NCI-H2171 (cell line): Measurements from ENCODE around the gene KRTAP19-6.
"Not testable (repeated sequence)": the region's sequence is repeated elsewhere in the genome, so short reads cannot be mapped to it uniquely, and the experiment has no call there.

ENCODE experiments used
- DNase-seq: peaks from one replicate; lab custom pipeline; 2025; lab: John Stamatoyannopoulos, UW

KRTAP19-6 gene, protein sequence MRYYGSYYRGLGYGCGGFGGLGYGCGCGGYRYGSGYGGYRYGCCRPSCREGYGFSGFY

DNA sequence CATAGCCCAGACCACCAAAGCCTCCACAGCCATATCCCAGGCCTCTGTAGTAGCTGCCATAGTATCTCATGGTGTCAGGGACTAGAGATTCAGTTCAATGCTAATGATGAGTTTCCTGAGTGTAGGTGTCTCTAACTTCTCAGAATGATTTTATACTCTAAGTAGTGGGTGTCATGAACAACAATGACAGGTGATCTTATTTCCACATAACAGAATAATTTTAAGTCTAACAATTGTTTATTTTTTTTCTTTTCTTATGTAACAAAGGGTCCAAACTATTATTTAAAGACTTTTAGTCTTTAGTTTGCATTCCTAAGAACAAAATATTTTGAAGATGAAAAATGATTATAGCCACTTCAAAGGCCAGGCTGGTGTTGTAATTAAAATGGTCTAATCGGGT, at the start of gene KRTAP19-6:
Gene KRTAP19-6 (minus strand): TSS at position 101 of the 400 bp plus-strand sequence. CDS start 31 bp downstream, at position 70.
- DNase-seq, result no peak

GRCh38 chr21:30590297-30590696, 48.6 kb upstream of the KRTAP19-6 start, which contains the start of gene KRTAP22-2:
KRTAP22-2 (minus strand) TSS chr21:30590397.
- no peak for DNase-seq

- DNase-seq, result no peak
These were observed 41.2 kb upstream of the KRTAP19-6 start for GRCh38 chr21:30582870-30583269.

DNA sequence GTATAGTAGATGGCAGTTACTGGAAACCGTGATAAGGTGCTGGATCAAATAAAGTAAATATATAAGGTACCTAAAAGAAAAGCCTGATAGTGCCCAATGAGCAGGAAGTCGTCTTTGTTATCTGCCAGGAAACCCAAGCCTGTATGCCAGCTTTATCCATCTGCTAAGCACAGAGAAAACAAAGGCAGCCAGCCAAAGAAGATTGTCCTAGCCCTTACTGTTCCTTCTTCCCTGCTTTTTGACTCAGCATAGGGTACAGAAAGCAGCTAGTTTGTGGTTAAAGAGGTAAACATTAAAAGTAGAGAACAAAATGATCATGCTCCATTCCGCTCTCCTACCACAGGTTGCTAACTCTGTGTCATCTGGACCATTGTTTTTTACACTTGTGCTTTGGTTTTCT, 38.5 kb upstream of the KRTAP19-6 start:
- DNase-seq, result no peak

DNA sequence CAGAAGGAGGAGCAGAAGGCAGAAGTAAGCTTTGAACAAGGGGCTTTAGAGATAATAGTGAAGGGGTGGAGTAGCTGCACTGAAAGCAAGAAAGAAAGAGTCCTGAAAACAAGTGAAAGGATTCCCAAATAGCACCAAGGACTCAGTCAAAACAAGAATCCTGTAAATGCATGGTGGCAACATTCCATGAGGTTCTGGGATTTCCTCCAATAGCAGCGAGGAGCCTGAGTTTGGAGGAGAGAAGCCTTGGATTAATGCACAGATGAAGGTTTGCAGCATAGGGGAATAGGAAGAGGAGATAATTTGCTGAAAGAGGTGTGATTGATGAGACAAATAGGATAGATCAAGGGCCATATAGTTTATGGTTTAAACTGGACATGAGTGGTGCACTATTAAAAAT, 37.7 kb upstream of the KRTAP19-6 start:
- DNase-seq, result no peak

DNA sequence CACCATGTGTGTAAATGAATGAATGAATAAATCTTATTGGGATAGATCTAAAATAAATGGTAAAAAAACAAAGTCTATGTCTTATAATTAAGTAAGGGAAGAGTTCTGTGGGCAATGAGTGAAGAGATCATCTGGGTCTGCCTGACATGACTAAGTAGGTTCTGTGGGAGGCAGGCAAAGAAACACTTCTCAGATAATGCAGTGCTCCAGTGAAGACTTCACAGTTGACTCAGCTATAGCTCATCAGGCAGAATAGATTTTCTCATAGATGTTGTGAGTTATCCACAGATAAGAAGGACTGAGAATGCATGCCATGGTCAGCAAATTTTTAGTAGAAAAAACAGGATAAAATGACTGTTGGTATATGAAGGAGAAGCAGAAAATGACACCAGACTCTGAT, 36.1 kb upstream of the KRTAP19-6 start:
- DNase-seq, result no peak

DNA sequence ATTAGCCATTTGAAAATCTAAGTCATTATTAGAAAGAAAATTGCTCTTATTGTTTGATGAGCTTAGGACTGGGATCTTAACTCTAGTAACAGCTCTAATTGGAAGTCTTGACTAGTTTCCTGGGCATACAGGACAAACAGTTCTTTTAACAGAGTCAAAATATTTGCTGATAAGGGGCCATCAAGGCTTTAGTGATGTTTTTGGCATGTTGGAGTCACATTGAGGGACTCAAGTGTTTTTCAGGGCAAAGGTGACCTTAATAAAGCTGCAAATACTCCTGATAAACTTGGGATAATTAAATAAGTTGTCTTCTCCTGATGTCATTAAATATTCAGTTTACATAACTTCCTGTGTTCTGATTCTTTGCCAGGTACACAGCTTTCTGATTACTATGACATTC, 26.0 kb upstream of the KRTAP19-6 start:
- DNase-seq, result no peak

DNA sequence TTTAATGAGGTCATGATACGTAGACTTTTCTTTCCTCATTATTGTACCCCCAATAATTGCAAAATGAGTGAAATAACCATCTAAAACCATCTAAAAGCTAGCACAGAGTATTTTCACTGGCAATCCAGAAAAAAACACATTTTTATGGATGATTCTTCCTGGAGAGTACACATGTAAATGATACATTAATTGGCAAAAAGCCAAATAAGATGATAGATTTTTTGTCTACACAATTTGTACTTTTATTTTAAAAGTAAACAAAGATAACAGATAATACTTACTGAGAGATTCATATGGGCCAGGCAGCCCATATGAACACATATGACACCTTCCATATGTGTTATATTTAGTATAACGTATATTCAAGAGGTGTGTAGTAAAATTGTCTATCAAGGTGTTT, 22.0 kb upstream of the KRTAP19-6 start:
- no peak for DNase-seq

DNA sequence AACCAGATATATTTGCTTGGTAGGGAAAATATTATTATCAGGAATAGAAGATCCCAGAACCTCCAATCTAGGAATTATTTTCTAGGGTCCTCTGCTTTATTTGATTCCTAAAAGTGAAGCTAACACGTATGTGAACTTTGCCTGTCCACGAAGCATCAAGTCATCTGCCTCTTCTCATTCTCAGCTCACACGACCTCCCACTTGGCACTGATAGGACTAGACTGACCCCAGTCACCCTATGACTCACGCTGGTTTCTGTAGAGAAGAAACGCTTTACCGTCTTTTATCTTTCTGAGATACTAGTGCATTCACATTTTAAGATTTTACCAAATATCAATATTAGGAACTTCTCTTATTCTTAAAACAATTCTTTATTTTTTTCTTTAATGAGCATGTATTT, 21.4 kb upstream of the KRTAP19-6 start:
- DNase-seq, result no peak

DNA sequence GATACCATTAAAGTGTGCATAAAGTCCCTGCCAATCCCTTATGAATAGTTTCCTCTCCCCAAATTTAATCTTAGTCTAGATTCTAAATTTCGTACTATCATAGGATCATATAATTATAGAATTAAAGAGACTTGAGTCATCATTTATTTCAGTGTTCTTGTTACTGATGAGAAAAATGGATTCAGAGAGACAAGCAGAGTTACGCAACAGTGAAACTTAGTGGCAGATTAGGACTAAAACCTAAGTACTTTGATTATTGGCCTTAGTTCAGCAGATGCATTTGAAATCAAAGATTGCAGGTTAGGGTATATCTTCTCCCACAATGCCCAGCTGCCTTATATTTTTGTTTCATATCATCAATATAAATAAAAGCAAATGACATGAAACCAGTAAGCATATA, 20.3 kb upstream of the KRTAP19-6 start:
- no peak for DNase-seq

GRCh38 chr21:30561264-30561895, 19.7 kb upstream of the KRTAP19-6 start, which contains the start of gene KRTAP19-7:
KRTAP19-7 (minus strand) TSS chr21:30561314; CDS start chr21:30561289, 25 bp downstream.
- DNase-seq, result no peak

DNA sequence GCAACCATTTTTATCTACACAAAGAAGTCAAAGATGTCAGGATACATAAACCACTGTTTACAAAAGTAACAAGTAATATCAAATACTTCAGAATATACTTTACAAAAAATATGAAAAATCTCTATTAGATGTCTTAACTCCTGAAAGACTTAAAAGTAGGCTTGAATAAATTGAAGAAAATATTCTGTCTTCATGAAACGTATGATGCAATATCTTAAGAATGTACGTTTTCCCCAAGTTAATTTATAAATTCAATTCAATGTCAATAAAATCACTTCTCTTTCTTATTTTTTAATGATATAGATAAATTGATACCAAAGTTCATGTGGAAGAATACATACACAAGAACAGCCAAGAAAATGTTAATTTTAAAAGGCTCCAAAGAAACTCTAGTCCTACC, 13.4 kb upstream of the KRTAP19-6 start:
- DNase-seq, result no peak

GRCh38 chr21:30552782-30553181, 11.1 kb upstream of the KRTAP19-6 start:
- DNase-seq, result no peak

DNA sequence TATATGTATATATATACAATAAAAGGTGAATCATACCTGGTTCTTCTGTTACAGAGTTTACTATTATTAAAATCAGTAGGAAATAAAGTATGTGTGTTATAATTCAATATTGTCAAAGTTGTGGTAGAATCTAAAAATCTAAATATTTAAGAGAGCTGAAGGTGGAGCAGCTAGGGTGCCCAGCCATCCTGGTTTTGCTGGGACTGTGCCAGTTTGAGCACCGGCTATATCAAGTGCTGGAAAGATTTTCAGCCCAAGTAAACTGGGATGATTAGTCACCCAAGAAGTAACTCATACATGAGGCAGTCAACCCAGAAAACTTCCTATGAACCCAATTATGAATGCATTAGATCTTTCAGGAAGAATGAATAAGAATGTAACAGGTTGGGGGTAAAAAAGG, 22.8 kb downstream of the KRTAP19-6 start:
- no peak for DNase-seq

DNA sequence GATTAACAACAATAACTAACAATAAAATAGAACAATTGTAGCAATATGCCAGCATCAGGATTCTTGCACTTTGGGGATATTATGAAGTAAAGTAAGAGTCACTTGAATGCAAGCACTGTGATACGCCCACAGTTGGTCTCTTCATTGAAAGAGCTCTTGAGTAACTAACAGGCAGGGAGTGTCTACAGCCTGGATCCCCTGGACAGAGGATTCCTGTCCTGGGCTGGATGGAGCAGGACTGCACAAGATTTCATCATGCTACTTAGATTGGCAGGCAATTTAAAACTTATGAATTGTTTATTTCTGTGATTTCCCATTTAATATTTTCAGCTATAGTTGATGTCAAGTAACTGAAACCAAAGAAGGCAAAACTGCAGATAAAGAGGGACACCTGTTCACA, 26.0 kb downstream of the KRTAP19-6 start:
- DNase-seq, result no peak

DNA sequence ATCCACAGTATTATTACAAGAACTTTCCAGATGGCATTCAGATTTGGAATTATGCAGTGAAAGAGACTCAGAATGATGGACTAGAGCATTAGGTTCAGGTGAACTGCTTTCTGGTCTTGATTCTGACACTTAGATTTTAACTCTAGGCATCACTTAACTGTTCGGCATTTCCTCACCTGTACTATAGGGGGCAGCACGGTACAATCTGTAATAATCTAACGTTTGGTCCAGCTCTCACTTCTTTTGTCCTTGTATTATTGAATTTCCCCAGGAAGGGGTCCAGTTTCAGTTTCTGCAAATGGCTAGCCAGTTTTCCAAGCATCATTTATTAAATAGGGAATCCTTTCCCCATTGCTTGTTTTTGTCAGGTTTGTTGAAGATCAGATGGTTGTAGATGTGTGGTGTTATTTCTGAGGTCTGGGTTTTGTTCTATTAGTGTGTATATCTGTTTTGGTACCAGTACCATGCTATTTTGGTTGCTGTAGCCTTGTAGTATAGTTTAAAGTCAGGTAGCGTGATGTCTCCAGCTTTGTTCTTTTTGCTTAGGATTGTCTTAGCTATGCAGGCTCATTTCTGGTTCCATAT, 36.0 kb downstream of the KRTAP19-6 start:
- not testable (repeated sequence) for DNase-seq

DNA sequence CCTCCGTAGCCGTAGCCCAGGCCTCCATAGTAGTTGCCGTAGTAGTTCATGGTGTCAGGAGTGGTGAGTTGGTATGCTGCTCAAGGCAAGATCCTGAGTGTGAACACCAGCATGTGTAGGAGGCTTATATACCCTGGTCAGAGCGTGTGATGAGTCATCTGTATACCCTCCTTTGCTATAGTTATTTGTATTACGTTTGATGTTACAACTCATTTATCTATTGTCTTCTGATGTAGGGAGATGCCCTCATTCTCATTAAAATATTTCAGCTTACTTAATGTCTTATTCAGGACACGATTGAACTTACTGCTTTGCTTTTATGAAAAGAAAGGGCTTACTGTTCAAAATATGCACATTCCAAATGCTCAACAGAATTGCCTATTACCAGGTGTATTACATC, 39.6 kb downstream of the KRTAP19-6 start, which contains the start of gene KRTAP19-5:
Gene KRTAP19-5 (minus strand): TSS at position 101 of the 400 bp plus-strand sequence. CDS start 51 bp downstream, at position 50.
- no peak for DNase-seq

GRCh38 chr21:30497065-30497464, 44.6 kb downstream of the KRTAP19-6 start, which contains the start of gene KRTAP19-4:
KRTAP19-4 (minus strand) TSS chr21:30497165; CDS start chr21:30497110, 55 bp downstream.
- DNase-seq, result no peak

DNA sequence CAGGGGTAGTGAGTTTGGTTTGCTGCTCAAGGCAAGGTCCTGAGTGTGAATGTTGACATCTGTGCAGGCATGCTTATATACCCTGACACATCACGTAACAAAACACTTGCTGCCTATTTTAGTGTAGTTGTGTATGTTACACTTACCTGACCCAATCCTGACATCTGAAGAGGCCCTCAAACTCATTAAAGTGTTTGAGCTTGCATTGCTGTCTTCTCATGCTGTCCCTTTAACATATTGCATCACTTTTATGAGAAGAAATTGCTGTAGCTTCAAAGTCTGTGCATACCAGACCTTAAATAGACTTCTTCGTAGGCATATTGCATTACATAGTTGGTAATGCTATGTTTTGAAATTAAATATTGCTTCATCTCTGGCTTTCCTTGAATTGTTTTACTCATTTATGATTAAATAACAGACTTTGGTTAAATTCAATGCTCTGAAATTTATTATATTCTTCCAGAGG, 49.7 kb downstream of the KRTAP19-6 start, which contains the start of gene KRTAP19-3:
Gene KRTAP19-3 (minus strand): TSS at position 51 of the 466 bp plus-strand sequence. CDS start 56 bp downstream, outside the sequence.
- DNase-seq, result no peak
